HepG2 (cell line): ENCODE data around the gene TPRG1. TPM values are rescaled to one million over a fixed set of nuclear protein-coding genes. Genes with fewer than 3 reads are reported as not detected.
A peak's percentile ranks its signal among the peaks of the same experiment; 100 is the strongest.

Experiments used
- ATAC-seq: fragments of 200-7000 bp; cut with Tn5 transposase; 3 replicates; pipeline ENCODE4 v1.9.1; 2020; ENCODE audit warnings: mild to moderate bottlenecking, moderate library complexity
- BruUV-seq: library from RNA; stranded (reverse); fragments of 400-500 nt; replicated peaks from 2 replicates; lab custom pipeline; 2021; lab: Mats Ljungman, UMichigan
- CTCF ChIA-PET: fragments of 300-600 bp; formaldehyde crosslinking; extraction: SDS; loops from one replicate; lab custom pipeline; 2021; ENCODE audit warnings: low total read pairs, inconsistent platforms, low intra/inter-chr PET ratio; lab: Yijun Ruan, JAX
- POLR2A ChIA-PET: fragments of 350-600 bp; sonication (Branson Sonifier 250); formaldehyde crosslinking; loops from one replicate; lab custom pipeline; 2020; ENCODE audit warnings: antibody characterized with exemption, inconsistent platforms; lab: Yijun Ruan, JAX
- DNase-seq: peaks from one replicate; pipeline ENCODE4 v3.0.0-alpha.2; 2015; ENCODE audit warnings: low spot score
- FAIRE-seq: peaks from 3 replicates; lab custom pipeline; 2011; peaks lifted over from hg19 to GRCh38; lab: Jason Lieb, UNC
- H2AFZ ChIP-seq: one replicate; pipeline ENCODE4 v1.6.1; 2011; ENCODE audit warnings: low read length, inconsistent platforms
- H3K27ac ChIP-seq: fragments of 300-600 bp; 3 replicates; pipeline ENCODE4 v1.8.0; 2011; ENCODE audit warnings: mixed run types, mild to moderate bottlenecking, mixed read lengths, low read length, inconsistent platforms; ENCODE audit not compliant: insufficient read depth; ENCODE audit errors: extremely low read length
- H3K27me3 ChIP-seq, 2 experiments: fragments of 200-600 bp in 1 of 2; 2 replicates in 1 of 2; 3 replicates in 1 of 2; pipeline versions ENCODE4 v1.6.0 to v1.8.0; 2011; ENCODE audit warnings: low read length in 2 of 2, mild to moderate bottlenecking in 2 of 2, moderate library complexity in 2 of 2, inconsistent platforms in 1 of 2; ENCODE audit not compliant: insufficient read depth in 2 of 2, control insufficient read depth in 1 of 2
- H3K36me3 ChIP-seq, 2 experiments: fragments of 200-600 bp in 1 of 2; replicated peaks in 1 of 2; 2 replicates in 1 of 2; 3 replicates in 1 of 2; pipeline versions ENCODE4 v1.5.1 to v1.8.0; 2011; ENCODE audit warnings: low read length in 2 of 2, inconsistent platforms in 1 of 2; ENCODE audit not compliant: insufficient read depth in 2 of 2, control insufficient read depth in 1 of 2
- H3K4me1 ChIP-seq: 2 replicates; pipeline ENCODE4 v1.5.1; 2012; ENCODE audit warnings: low read length, inconsistent platforms; ENCODE audit not compliant: insufficient read depth
- H3K4me2 ChIP-seq: 2 replicates; pipeline ENCODE4 v1.6.0; 2011; ENCODE audit warnings: low read depth, low read length, inconsistent platforms
- H3K4me3 ChIP-seq, 3 experiments: fragments of 200-600 bp in 1 of 3; sonication (generic), shearing (Covaris generic) in 1 of 3; replicated peaks in 1 of 3; 2 replicates each; pipeline ENCODE4 v1.5.1; 2011 to 2016; ENCODE audit warnings: low read length in 3 of 3, inconsistent platforms in 2 of 3, low read depth in 2 of 3, mild to moderate bottlenecking in 2 of 3, control low read depth in 1 of 3, mixed read lengths in 1 of 3; ENCODE audit not compliant: insufficient read depth in 1 of 3
- H3K79me2 ChIP-seq: one replicate; pipeline ENCODE4 v1.6.1; 2011; ENCODE audit warnings: low read length, inconsistent platforms; ENCODE audit not compliant: insufficient read depth
- H3K9ac ChIP-seq: 2 replicates; pipeline ENCODE4 v1.6.0; 2011; ENCODE audit warnings: mild to moderate bottlenecking, low read depth, low read length, inconsistent platforms; ENCODE audit not compliant: insufficient read depth
- H3K9me3 ChIP-seq: 2 replicates; pipeline ENCODE4 v1.5.1; 2012; ENCODE audit warnings: mild to moderate bottlenecking, low read length
- H4K20me1 ChIP-seq: 2 replicates; pipeline ENCODE4 v1.6.0; 2011; ENCODE audit warnings: inconsistent platforms, mild to moderate bottlenecking, low read length, moderate library complexity; ENCODE audit not compliant: insufficient read depth
- CBX2 ChIP-seq, 2 experiments: fragments of 200-600 bp in 1 of 2; sonication (generic); formaldehyde crosslinking in 1 of 2; IDR thresholded peaks; 2 replicates each; pipeline versions ENCODE4 v1.7.0 to v1.8.1; 2018 to 2022; ENCODE audit warnings: low read depth in 2 of 2, low read length in 1 of 2, mild to moderate bottlenecking in 1 of 2, missing genetic modification reagents in 1 of 2
- CREB1 ChIP-seq, 2 experiments: fragments of 450-650 bp in 1 of 2; IDR thresholded peaks; 2 replicates each; pipeline ENCODE4 v1.6.1; 2016 to 2017; ENCODE audit warnings: control low read depth in 1 of 2, mild to moderate bottlenecking in 1 of 2, missing compliant biosample characterization in 1 of 2, missing genetic modification characterization in 1 of 2
- CTCF ChIP-seq: sonication (generic); formaldehyde crosslinking; IDR thresholded peaks from 2 replicates; pipeline ENCODE4 v1.5.0; 2020; ENCODE audit warnings: mild to moderate bottlenecking, missing genetic modification reagents, moderate library complexity
- JUNB ChIP-seq: sonication (generic); formaldehyde crosslinking; IDR thresholded peaks from 2 replicates; pipeline ENCODE4 v1.8.0; 2022; ENCODE audit warnings: missing genetic modification reagents, mild to moderate bottlenecking, borderline replicate concordance
- MAFG ChIP-seq: sonication (generic); formaldehyde crosslinking; IDR thresholded peaks from 2 replicates; pipeline ENCODE4 v1.5.1; 2020; ENCODE audit warnings: mild to moderate bottlenecking, missing genetic modification reagents
- NFE2L1 ChIP-seq: sonication (generic); formaldehyde crosslinking; IDR thresholded peaks from 2 replicates; pipeline ENCODE4 v1.4.0; 2020; ENCODE audit warnings: missing genetic modification reagents, mild to moderate bottlenecking, borderline replicate concordance
- SMC3 ChIP-seq: IDR thresholded peaks from 2 replicates; pipeline ENCODE4 v1.6.1; 2011; ENCODE audit warnings: low read length, improper control_type of control experiment
- SP1 ChIP-seq, 2 experiments: fragments of 450-650 bp in 1 of 2; sonication (generic) in 1 of 2; formaldehyde crosslinking in 1 of 2; IDR thresholded peaks; 2 replicates each; pipeline versions ENCODE4 v1.4.0 to v1.6.1; 2016 to 2020; ENCODE audit warnings: missing genetic modification reagents in 1 of 2
- STAG1 ChIP-seq: sonication (generic); formaldehyde crosslinking; IDR thresholded peaks from 2 replicates; pipeline ENCODE4 v1.4.0; 2020; ENCODE audit warnings: missing genetic modification reagents
- ZNF10 ChIP-seq: sonication (generic); formaldehyde crosslinking; IDR thresholded peaks from 2 replicates; pipeline ENCODE4 v1.4.0; 2020; ENCODE audit warnings: mild to moderate bottlenecking, low read depth, missing genetic modification reagents, borderline replicate concordance
- ZNF350 ChIP-seq: sonication (generic); formaldehyde crosslinking; IDR thresholded peaks from 2 replicates; pipeline ENCODE4 v1.4.0; 2020; ENCODE audit warnings: mild to moderate bottlenecking, low read depth, missing genetic modification reagents, borderline replicate concordance
- ZNF740 ChIP-seq: sonication (generic); formaldehyde crosslinking; IDR thresholded peaks from 2 replicates; pipeline ENCODE4 v1.4.0; 2020; ENCODE audit warnings: missing genetic modification reagents
- WGBS: methylation state at CpG from one replicate; pipeline ENCODE4 v1.1.6; 2017; ENCODE audit warnings: low lambda C conversion rate; 5-methylcytosine and 5-hydroxymethylcytosine counted together
- in situ Hi-C: cut with HindIII; loops from 2 replicates; pipeline ENCODE4 v1.10.0; 2017; ENCODE audit warnings: low pct_unique_long_range_greater_than_20kb; ENCODE audit not compliant: extremely low pct_ligation_motif_present
- intact Hi-C: fragments of 100-400 bp; cut with micrococcal nuclease; formaldehyde crosslinking; loops from one replicate; pipeline ENCODE4 v1.10.0; 2022; ENCODE audit not compliant: unreplicated experiment
- polyA plus RNA-seq, 8 experiments: library from polyadenylated mRNA; depleted of rRNA in 3 of 8; stranded (reverse) in 7 of 8; unstranded in 1 of 8; fragments of >200 nt; fragmentation: Illumina TruSeq in 4 of 8; extraction: Trizol in 4 of 8; gene quantifications; 2 replicates each; pipeline versions ENCODE4 v1.2.1 to v1.2.3, GENCODE V29; 2011 to 2016; ENCODE audit warnings: low read depth in 4 of 8, missing spikeins in 1 of 8, mixed read lengths in 1 of 8; ENCODE audit not compliant: insufficient read depth in 1 of 8
- total RNA-seq, 5 experiments: library from RNA; depleted of rRNA; stranded (reverse); fragments of >200 nt; fragmentation: Illumina TruSeq; extraction: Trizol; gene quantifications; 2 replicates each; pipeline ENCODE4 v1.2.3, GENCODE V29; 2016; ENCODE audit warnings: low read depth in 1 of 5
- TF ChIP-seq, protein P1 (sequence below): sonication (generic); formaldehyde crosslinking; IDR thresholded peaks from 2 replicates; pipeline ENCODE4; 2020; ENCODE audit warnings: missing genetic modification reagents, mild to moderate bottlenecking, borderline replicate concordance

TPRG1 gene
- total and polyA plus RNA-seq, 2 of the 13 experiments (the other 11 are each of a cell fraction or from before 2014, with no cell fraction given) = 0.17 TPM; not detected in 1

DNA sequence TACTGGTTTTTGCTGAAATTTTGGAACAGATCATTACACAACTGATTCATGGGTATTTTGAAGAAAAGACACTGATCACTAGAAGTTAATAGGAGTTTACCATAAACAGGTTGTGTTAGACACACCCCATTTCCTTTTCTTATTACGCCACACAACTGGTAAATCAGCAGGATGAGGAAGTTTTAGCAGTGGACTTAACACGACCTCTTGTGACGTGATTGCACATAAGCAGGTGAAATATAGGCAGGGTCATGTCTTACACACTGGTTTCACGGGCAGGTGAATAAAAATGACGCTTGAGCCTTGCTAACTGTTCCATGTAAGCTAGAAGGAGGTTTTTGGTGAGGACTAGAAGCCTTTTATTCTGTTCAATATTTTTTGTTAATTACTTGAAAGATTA lies 27.1 kb upstream of the TPRG1 start:
- FAIRE-seq (no peak), DNase-seq (no peak), ATAC-seq (no peak)
- Histone ChIP-seq H3K79me2 (no peaks in the 10 kb centered on the region), H3K27ac (no peak overlapping the region), H3K9ac (no peak overlapping the region), H3K9me3 (no peaks in the 10 kb centered on the region), H3K4me3 (no peak overlapping the region), H3K27me3 (peaks cover 0 to 6% of the 10 kb centered on the region in 2 experiments; a peak in 2 of 5 replicates), H2AFZ (no peak overlapping the region), H3K4me1 (peaks cover 10% of the 10 kb centered on the region), H3K4me2 (no peak overlapping the region), H4K20me1 (no peaks in the 10 kb centered on the region), H3K36me3 (no peaks in the 10 kb centered on the region)
- intact Hi-C loops (loop anchor here (5.0 to 10.0 kb wide), 3 partner anchors 100 to 1527 kb away; no protein-coding TSS in a partner anchor), in situ Hi-C loops (loop anchor here (10.0 kb wide), 1 partner anchor 1400 kb away; the partner anchor contains the start of gene BCL6)
- no TSS peak for BruUV-seq
- POLR2A ChIA-PET = no interaction called here
- 28% methylated on average over 5 of the region's 5 CpGs for WGBS
- TF ChIP-seq ZNF10 (no peak), MAFG (no peak), NFE2L1 (CRISPR knock-in tag) (no peak), CTCF (CRISPR knock-in tag) (peak; percentile 51), STAG1 (CRISPR knock-in tag) (peak; percentile 43), CREB1 (IDR thresholded peaks at IDR 0.05) (peak; percentile 44; the same call in 1 of the 2 replicates), CREB1 (CRISPR knock-in tag; IDR thresholded peaks at IDR 0.05) (no peak)
- CTCF ChIA-PET = no interaction called here

DNA sequence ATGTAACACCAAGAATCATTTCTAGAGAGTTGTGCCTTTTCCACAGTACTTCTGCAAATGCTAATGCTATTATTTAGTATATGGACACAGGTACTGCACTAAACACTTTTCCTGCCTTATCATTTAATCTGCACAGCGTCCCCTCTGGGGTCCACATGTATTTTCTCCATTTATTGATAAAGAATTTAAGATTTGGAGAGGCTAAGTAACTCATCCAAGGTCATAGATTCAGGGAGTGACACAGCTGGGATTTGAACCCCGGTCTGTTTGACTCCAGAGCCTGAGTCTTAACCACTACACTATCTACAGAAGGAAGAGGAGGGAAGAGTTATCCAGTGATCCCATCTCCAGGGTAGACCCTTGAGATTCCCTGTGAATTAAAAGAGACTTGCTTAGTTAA lies 24.9 kb upstream of the TPRG1 start:
- BruUV-seq = no TSS peak
- POLR2A ChIA-PET = no interaction called here
- no peak for ATAC-seq
- TF ChIP-seq JUNB (CRISPR knock-in tag) (no peak), SP1 (IDR thresholded peaks at IDR 0.05) (no peak), SP1 (CRISPR knock-in tag; IDR thresholded peaks at IDR 0.05) (no peak), SMC3 (no peak), CBX2 (IDR thresholded peaks at IDR 0.05; ENCODE audit: low read depth, low read length) (no peak), CBX2 (CRISPR knock-in tag; IDR thresholded peaks at IDR 0.05; ENCODE audit: low read depth) (no peak), ZNF350 (CRISPR knock-in tag) (no peak), ZNF740 (no peak)
- TF ChIP-seq, protein P1, sequence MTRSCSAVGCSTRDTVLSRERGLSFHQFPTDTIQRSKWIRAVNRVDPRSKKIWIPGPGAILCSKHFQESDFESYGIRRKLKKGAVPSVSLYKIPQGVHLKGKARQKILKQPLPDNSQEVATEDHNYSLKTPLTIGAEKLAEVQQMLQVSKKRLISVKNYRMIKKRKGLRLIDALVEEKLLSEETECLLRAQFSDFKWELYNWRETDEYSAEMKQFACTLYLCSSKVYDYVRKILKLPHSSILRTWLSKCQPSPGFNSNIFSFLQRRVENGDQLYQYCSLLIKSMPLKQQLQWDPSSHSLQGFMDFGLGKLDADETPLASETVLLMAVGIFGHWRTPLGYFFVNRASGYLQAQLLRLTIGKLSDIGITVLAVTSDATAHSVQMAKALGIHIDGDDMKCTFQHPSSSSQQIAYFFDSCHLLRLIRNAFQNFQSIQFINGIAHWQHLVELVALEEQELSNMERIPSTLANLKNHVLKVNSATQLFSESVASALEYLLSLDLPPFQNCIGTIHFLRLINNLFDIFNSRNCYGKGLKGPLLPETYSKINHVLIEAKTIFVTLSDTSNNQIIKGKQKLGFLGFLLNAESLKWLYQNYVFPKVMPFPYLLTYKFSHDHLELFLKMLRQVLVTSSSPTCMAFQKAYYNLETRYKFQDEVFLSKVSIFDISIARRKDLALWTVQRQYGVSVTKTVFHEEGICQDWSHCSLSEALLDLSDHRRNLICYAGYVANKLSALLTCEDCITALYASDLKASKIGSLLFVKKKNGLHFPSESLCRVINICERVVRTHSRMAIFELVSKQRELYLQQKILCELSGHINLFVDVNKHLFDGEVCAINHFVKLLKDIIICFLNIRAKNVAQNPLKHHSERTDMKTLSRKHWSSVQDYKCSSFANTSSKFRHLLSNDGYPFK = no peak

More for the DNA sequence above, 24.9 kb upstream of the TPRG1 start:
- Histone ChIP-seq H3K4me3 (no peak overlapping the region), H3K27ac (no peak overlapping the region), H3K9me3 (no peaks in the 10 kb centered on the region), H3K4me2 (no peak overlapping the region), H3K36me3 (no peaks in the 10 kb centered on the region), H3K4me1 (peaks cover 10% of the 10 kb centered on the region), H2AFZ (no peak overlapping the region), H3K79me2 (no peaks in the 10 kb centered on the region), H4K20me1 (no peaks in the 10 kb centered on the region), H3K27me3 (no peaks in the 10 kb centered on the region; a peak in 2 of 5 replicates), H3K9ac (no peak overlapping the region)
- FAIRE-seq (no peak), DNase-seq (no peak)
- 4% methylated on average over 2 of the region's 2 CpGs for WGBS
- in situ Hi-C loops (loop anchor here (10.0 kb wide), 1 partner anchor 1402 kb away; the partner anchor contains the start of gene BCL6), intact Hi-C loops (loop anchor here (5.0 to 10.0 kb wide), 3 partner anchors 102 to 1530 kb away; no protein-coding TSS in a partner anchor)
- CTCF ChIA-PET = no interaction called here
